HepG2 (cell line): Measurements from ENCODE around the gene AXDND1. TPM values are rescaled to one million over a fixed set of nuclear protein-coding genes. Genes with fewer than 3 reads are reported as not detected.

Experiments
- PHB2 ChIP-seq: fragments of 450-650 bp; IDR thresholded peaks from 2 replicates; pipeline ENCODE4 v1.6.1; 2018; ENCODE audit not compliant: partially characterized antibody
- WIZ ChIP-seq: sonication (generic); formaldehyde crosslinking; IDR thresholded peaks from 2 replicates; pipeline ENCODE4 v1.5.1; 2020; ENCODE audit warnings: mild to moderate bottlenecking, missing genetic modification reagents
- ZNF350 ChIP-seq: sonication (generic); formaldehyde crosslinking; IDR thresholded peaks from 2 replicates; pipeline ENCODE4 v1.4.0; 2020; ENCODE audit warnings: mild to moderate bottlenecking, low read depth, missing genetic modification reagents, borderline replicate concordance
- ZNF792 ChIP-seq: IDR thresholded peaks from 2 replicates; pipeline ENCODE4 v1.6.1; 2016
- polyA plus RNA-seq, 8 experiments: library from polyadenylated mRNA; depleted of rRNA in 3 of 8; stranded (reverse) in 7 of 8; unstranded in 1 of 8; fragments of >200 nt; fragmentation: Illumina TruSeq in 4 of 8; extraction: Trizol in 4 of 8; gene quantifications; 2 replicates each; pipeline versions ENCODE4 v1.2.1 to v1.2.3, GENCODE V29; 2011 to 2016; ENCODE audit warnings: low read depth in 4 of 8, missing spikeins in 1 of 8, mixed read lengths in 1 of 8; ENCODE audit not compliant: insufficient read depth in 1 of 8
- total RNA-seq, 5 experiments: library from RNA; depleted of rRNA; stranded (reverse); fragments of >200 nt; fragmentation: Illumina TruSeq; extraction: Trizol; gene quantifications; 2 replicates each; pipeline ENCODE4 v1.2.3, GENCODE V29; 2016; ENCODE audit warnings: low read depth in 1 of 5
- TF ChIP-seq, protein P1 (sequence below): sonication (generic); formaldehyde crosslinking; IDR thresholded peaks from 2 replicates; pipeline ENCODE4 v1.4.0; 2020; ENCODE audit warnings: missing genetic modification reagents, borderline replicate concordance
- TF ChIP-seq, protein P2 (sequence below): sonication (generic); formaldehyde crosslinking; IDR thresholded peaks from 2 replicates; pipeline ENCODE4 v1.8.1; 2023; ENCODE audit warnings: mild to moderate bottlenecking, missing genetic modification reagents, borderline replicate concordance
- TF ChIP-seq, protein P3 (sequence below): sonication (generic); formaldehyde crosslinking; IDR thresholded peaks from 2 replicates; pipeline ENCODE4 v1.4.0; 2020; ENCODE audit warnings: missing genetic modification reagents, borderline replicate concordance
- TF ChIP-seq, protein P4 (sequence below): sonication (generic); formaldehyde crosslinking; IDR thresholded peaks from 2 replicates; pipeline ENCODE4 v1.4.0; 2020; ENCODE audit warnings: missing genetic modification reagents
- TF ChIP-seq, protein P5 (sequence below): sonication (generic); formaldehyde crosslinking; IDR thresholded peaks from 2 replicates; pipeline ENCODE4 v1.8.0; 2022; ENCODE audit warnings: mild to moderate bottlenecking, missing genetic modification reagents, borderline replicate concordance
- TF ChIP-seq, protein P6 (sequence below): sonication (generic); formaldehyde crosslinking; IDR thresholded peaks from 2 replicates; pipeline ENCODE4 v1.4.0; 2020; ENCODE audit warnings: missing genetic modification reagents
- TF ChIP-seq, protein P7 (sequence below): sonication (generic); formaldehyde crosslinking; IDR thresholded peaks from 2 replicates; pipeline ENCODE4 v1.5.1; 2020; ENCODE audit warnings: missing genetic modification reagents, mild to moderate bottlenecking, borderline replicate concordance

The AXDND1 gene
- total and polyA plus RNA-seq, 2 of the 13 experiments (the other 11 are each of a cell fraction or from before 2014, with no cell fraction given), result 0.15 to 0.40 TPM

DNA sequence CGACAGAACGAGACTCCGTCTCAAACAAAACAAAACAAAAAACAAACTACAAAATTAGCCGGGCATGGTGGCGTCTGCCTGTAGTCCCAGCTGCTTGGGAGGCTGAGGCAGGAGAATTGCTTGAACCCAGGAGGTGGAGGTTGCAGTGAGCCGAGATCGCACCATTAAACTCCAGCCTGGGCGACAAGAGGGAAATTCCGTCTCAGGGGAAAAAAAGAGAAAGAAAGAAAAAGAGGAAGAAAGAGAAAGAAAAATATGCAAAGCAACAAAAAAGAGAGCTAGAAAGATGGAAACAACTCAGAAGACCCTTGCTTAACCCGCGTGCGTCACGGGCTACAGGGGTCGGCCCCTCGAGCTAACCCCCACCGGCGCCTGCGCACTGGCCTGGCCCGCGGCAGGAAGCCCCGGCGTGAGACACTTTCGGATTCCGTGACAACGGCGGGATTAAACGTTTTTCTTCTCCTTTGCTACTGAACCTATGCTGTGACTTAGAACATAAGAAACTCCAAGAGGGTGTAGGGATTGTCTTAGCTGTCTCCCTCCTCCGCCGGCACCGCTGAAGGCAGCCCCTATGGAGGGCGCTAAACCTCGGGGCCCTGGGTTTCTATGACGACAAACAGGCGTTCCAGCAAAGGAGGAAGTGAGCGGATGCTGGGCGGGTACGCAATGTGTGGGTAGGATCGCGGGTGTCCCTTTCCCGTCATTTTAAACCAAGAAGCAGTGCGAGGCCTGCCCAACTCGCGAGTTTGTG lies at the start of gene AXDND1 (continued):
- TF ChIP-seq, protein P1, sequence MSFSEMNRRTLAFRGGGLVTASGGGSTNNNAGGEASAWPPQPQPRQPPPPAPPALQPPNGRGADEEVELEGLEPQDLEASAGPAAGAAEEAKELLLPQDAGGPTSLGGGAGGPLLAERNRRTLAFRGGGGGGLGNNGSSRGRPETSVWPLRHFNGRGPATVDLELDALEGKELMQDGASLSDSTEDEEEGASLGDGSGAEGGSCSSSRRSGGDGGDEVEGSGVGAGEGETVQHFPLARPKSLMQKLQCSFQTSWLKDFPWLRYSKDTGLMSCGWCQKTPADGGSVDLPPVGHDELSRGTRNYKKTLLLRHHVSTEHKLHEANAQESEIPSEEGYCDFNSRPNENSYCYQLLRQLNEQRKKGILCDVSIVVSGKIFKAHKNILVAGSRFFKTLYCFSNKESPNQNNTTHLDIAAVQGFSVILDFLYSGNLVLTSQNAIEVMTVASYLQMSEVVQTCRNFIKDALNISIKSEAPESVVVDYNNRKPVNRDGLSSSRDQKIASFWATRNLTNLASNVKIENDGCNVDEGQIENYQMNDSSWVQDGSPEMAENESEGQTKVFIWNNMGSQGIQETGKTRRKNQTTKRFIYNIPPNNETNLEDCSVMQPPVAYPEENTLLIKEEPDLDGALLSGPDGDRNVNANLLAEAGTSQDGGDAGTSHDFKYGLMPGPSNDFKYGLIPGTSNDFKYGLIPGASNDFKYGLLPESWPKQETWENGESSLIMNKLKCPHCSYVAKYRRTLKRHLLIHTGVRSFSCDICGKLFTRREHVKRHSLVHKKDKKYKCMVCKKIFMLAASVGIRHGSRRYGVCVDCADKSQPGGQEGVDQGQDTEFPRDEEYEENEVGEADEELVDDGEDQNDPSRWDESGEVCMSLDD (CRISPR knock-in tag), result no peak; the same call in 1 of the 2 replicates
- TF ChIP-seq WIZ (CRISPR knock-in tag) (no peak), ZNF350 (CRISPR knock-in tag) (peak; percentile 80; the same call in 1 of the 2 replicates), PHB2 (no peak), ZNF792 (CRISPR knock-in tag) (no peak)
- TF ChIP-seq, protein P2, sequence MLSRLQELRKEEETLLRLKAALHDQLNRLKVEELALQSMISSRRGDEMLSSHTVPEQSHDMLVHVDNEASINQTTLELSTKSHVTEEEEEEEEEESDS, result no peak
- TF ChIP-seq, protein P3, sequence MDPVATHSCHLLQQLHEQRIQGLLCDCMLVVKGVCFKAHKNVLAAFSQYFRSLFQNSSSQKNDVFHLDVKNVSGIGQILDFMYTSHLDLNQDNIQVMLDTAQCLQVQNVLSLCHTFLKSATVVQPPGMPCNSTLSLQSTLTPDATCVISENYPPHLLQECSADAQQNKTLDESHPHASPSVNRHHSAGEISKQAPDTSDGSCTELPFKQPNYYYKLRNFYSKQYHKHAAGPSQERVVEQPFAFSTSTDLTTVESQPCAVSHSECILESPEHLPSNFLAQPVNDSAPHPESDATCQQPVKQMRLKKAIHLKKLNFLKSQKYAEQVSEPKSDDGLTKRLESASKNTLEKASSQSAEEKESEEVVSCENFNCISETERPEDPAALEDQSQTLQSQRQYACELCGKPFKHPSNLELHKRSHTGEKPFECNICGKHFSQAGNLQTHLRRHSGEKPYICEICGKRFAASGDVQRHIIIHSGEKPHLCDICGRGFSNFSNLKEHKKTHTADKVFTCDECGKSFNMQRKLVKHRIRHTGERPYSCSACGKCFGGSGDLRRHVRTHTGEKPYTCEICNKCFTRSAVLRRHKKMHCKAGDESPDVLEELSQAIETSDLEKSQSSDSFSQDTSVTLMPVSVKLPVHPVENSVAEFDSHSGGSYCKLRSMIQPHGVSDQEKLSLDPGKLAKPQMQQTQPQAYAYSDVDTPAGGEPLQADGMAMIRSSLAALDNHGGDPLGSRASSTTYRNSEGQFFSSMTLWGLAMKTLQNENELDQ (CRISPR knock-in tag), result no peak
- TF ChIP-seq, protein P4, sequence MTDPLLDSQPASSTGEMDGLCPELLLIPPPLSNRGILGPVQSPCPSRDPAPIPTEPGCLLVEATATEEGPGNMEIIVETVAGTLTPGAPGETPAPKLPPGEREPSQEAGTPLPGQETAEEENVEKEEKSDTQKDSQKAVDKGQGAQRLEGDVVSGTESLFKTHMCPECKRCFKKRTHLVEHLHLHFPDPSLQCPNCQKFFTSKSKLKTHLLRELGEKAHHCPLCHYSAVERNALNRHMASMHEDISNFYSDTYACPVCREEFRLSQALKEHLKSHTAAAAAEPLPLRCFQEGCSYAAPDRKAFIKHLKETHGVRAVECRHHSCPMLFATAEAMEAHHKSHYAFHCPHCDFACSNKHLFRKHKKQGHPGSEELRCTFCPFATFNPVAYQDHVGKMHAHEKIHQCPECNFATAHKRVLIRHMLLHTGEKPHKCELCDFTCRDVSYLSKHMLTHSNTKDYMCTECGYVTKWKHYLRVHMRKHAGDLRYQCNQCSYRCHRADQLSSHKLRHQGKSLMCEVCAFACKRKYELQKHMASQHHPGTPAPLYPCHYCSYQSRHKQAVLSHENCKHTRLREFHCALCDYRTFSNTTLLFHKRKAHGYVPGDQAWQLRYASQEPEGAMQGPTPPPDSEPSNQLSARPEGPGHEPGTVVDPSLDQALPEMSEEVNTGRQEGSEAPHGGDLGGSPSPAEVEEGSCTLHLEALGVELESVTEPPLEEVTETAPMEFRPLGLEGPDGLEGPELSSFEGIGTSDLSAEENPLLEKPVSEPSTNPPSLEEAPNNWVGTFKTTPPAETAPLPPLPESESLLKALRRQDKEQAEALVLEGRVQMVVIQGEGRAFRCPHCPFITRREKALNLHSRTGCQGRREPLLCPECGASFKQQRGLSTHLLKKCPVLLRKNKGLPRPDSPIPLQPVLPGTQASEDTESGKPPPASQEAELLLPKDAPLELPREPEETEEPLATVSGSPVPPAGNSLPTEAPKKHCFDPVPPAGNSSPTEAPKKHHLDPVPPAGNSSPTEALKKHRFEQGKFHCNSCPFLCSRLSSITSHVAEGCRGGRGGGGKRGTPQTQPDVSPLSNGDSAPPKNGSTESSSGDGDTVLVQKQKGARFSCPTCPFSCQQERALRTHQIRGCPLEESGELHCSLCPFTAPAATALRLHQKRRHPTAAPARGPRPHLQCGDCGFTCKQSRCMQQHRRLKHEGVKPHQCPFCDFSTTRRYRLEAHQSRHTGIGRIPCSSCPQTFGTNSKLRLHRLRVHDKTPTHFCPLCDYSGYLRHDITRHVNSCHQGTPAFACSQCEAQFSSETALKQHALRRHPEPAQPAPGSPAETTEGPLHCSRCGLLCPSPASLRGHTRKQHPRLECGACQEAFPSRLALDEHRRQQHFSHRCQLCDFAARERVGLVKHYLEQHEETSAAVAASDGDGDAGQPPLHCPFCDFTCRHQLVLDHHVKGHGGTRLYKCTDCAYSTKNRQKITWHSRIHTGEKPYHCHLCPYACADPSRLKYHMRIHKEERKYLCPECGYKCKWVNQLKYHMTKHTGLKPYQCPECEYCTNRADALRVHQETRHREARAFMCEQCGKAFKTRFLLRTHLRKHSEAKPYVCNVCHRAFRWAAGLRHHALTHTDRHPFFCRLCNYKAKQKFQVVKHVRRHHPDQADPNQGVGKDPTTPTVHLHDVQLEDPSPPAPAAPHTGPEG, result peak; percentile 47; the same call in 1 of the 2 replicates
- TF ChIP-seq, protein P5, sequence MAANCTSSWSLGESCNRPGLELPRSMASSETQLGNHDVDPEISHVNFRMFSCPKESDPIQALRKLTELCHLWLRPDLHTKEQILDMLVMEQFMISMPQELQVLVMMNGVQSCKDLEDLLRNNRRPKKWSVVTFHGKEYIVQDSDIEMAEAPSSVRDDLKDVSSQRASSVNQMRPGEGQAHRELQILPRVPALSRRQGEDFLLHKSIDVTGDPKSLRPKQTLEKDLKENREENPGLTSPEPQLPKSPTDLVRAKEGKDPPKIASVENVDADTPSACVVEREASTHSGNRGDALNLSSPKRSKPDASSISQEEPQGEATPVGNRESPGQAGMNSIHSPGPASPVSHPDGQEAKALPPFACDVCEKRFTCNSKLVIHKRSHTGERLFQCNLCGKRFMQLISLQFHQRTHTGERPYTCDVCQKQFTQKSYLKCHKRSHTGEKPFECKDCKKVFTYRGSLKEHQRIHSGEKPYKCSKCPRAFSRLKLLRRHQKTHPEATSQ (CRISPR knock-in tag), result no peak
- TF ChIP-seq, protein P6, sequence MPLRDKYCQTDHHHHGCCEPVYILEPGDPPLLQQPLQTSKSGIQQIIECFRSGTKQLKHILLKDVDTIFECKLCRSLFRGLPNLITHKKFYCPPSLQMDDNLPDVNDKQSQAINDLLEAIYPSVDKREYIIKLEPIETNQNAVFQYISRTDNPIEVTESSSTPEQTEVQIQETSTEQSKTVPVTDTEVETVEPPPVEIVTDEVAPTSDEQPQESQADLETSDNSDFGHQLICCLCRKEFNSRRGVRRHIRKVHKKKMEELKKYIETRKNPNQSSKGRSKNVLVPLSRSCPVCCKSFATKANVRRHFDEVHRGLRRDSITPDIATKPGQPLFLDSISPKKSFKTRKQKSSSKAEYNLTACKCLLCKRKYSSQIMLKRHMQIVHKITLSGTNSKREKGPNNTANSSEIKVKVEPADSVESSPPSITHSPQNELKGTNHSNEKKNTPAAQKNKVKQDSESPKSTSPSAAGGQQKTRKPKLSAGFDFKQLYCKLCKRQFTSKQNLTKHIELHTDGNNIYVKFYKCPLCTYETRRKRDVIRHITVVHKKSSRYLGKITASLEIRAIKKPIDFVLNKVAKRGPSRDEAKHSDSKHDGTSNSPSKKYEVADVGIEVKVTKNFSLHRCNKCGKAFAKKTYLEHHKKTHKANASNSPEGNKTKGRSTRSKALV (CRISPR knock-in tag), result no peak
- TF ChIP-seq, protein P7, sequence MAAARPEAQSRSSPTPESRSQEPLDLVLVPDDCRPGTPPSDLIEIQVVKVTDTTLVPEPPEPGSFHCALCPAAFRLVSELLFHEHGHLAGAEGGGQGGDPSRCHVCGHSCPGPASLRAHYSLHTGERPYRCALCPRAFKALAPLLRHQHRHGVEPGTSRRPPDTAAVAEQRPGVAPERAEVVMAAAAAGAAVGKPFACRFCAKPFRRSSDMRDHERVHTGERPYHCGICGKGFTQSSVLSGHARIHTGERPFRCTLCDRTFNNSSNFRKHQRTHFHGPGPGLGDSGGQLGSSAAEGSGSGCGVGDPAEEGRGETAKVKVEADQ (CRISPR knock-in tag), result no peak
